ENCODE results near the gene CSTF3.

Gene CSTF3

GRCh38 chr11:33191467-33191866 is 30.2 kb upstream of the CSTF3 start:
- no peak for TF ChIP-seq CTCF (IDR thresholded peaks at IDR 0.05; ENCODE audit: insufficient read depth, missing control alignments)
- FAIRE-seq, result no peak
- DNase-seq (ENCODE audit: insufficient read length, low spot score), result no peak

GRCh38 chr11:33187998-33188722 is 26.9 kb upstream of the CSTF3 start:
- no peak for TF ChIP-seq CTCF (IDR thresholded peaks at IDR 0.05; ENCODE audit: insufficient read depth, missing control alignments)
- no peak for FAIRE-seq
- no peak for DNase-seq (ENCODE audit: insufficient read length, low spot score)

- DNase-seq (ENCODE audit: insufficient read length, low spot score), result no peak
- no peak for FAIRE-seq
- TF ChIP-seq CTCF (IDR thresholded peaks at IDR 0.05; ENCODE audit: insufficient read depth, missing control alignments), result no peak
Measured at GRCh38 chr11:33185756-33186155, 24.5 kb upstream of the CSTF3 start.

GRCh38 chr11:33182246-33182878 is 21.1 kb upstream of the CSTF3 start:
- TF ChIP-seq CTCF (IDR thresholded peaks at IDR 0.05; ENCODE audit: insufficient read depth, missing control alignments), result no peak
- FAIRE-seq, result no peak
- DNase-seq (ENCODE audit: insufficient read length, low spot score), result no peak

- FAIRE-seq (no peak), DNase-seq (ENCODE audit: insufficient read length, low spot score) (no peak)
- no peak for TF ChIP-seq CTCF (IDR thresholded peaks at IDR 0.05; ENCODE audit: insufficient read depth, missing control alignments)
Measured at GRCh38 chr11:33179348-33179803, 18.1 kb upstream of the CSTF3 start.

GRCh38 chr11:33178443-33179180 is 17.3 kb upstream of the CSTF3 start:
- DNase-seq (ENCODE audit: insufficient read length, low spot score), result no peak
- TF ChIP-seq CTCF (IDR thresholded peaks at IDR 0.05; ENCODE audit: insufficient read depth, missing control alignments), result no peak
- no peak for FAIRE-seq

Measured in D721Med (cell line).